Esophagus mucosa (tissue), 1 donor: ENCODE data around the gene SLC25A5. TPM values are rescaled to one million over a fixed set of nuclear protein-coding genes. Genes with fewer than 3 reads are reported as not detected.
A peak's percentile ranks its signal among the peaks of the same experiment; 100 is the strongest.
"Not testable (repeated sequence)": the region's sequence is repeated elsewhere in the genome, so short reads cannot be mapped to it uniquely, and the experiment has no call there.

Experiments
- ATAC-seq: fragments of 200-7000 bp; cut with Tn5 transposase; one replicate; pipeline ENCODE4 v1.9.1; 2020
- total RNA-seq: library from RNA; stranded (reverse); gene quantifications from one replicate; pipeline ENCODE4 v1.2.4, GENCODE V29; 2023
- donor health status: DM: yes; HTN: yes; CAD: no.

SLC25A5 gene
- 452 TPM for total RNA-seq

- ATAC-seq = peak; percentile 96
Measured at GRCh38 chrX:119467842-119468550, at the start of gene SLC25A5. Gene SLC25A5, plus strand, starts transcription at chrX:119468444. Its CDS starts 72 bp downstream, at chrX:119468516.

DNA sequence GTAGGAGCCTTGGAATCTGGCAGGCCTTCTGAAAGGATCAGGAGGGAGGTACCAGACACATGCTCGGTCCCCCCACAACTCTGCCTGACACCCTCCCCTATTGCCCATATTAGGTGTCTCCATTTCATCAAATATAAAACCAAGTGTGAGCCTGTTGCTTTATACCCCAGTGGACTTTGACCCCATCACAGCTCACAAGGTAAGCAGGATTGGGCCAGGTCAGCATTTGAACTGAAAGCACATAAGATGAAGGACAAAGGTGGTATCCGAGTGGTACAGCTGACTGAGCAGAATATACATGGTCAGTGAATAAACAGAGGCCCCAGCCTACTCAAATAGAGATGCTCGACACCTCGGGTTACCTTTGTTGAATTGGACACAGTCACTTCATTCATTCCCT, 49.1 kb upstream of the SLC25A5 start:
- no peak for ATAC-seq

- no peak for ATAC-seq
Measured at GRCh38 chrX:119419898-119420297, 48.3 kb upstream of the SLC25A5 start.

DNA sequence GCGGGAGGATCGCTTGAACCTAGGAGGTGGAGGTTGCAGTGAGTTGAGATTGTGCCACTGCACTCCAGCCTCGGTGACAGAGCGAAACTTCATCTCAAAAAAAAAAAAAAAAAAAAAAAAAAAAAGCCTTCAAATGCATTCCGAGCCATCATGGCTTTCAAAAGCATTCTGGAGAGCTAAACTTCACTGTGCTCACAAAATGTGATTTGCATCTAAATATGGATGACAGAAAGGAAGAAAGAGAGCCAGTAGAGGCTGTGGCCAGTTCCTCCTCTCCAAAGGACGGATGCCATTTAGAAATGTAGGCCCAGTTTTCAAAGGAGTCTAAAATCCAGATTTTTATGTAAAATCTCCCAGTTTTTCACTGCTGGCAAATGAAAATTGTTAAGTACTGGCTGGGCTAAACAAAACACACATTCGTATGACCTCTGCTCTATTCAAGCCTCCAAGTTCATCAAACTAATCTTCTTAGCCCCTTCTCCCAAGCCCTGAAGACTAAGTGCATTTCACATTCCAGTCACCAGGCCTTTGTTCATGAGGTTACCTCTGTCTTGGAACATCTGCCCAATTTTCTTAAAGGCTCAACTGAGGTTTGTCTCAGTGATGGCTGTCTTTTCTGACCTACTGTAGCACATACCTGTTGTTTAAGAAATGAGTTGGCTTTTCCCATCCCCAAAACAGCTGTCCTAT, 47.1 kb upstream of the SLC25A5 start:
- ATAC-seq = no peak

DNA sequence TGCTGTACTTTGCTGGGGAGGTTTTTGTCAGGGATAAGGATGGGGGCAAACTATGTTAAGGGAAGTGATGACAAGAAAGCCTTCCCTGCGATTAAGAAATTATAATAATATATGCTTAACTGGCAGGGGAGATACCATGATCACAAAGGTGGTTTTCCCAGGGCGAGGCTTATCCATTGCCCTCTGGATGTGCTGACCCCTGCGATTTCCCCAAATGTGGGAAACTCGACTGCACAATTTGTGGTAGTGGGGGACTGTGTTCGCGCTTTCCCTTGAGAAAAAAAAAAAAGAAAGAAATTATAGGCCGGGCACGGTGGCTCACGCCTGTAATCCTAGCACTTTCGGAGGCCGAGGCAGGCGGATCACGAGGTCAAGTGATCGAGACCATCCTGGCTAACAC, 44.6 kb upstream of the SLC25A5 start:
- no peak for ATAC-seq

- ATAC-seq = no peak
Measured at GRCh38 chrX:119424999-119425398, 43.2 kb upstream of the SLC25A5 start.

GRCh38 chrX:119427024-119427794, 41.0 kb upstream of the SLC25A5 start:
- ATAC-seq = peak; percentile 25

- ATAC-seq = no peak
Measured at GRCh38 chrX:119427795-119428185, 40.5 kb upstream of the SLC25A5 start.

DNA sequence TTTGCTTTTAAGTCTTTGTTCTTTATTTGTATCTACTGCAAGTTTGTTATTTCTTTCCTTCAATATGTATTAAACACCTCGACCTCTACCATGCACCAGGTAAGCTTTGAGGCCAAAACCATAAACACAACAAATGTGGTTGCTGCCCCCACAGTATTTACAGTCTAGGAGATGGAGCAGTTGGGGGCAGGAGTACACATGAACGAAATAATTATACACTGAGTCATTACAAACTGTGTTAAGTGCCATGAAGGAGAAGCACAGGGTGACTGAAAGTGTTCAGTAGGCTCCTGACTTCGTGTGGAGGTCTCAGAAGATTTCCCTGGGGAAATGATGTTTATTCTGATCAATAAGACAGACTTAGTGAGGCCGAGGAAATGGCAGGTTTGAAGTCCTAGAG, 38.8 kb upstream of the SLC25A5 start:
- no peak for ATAC-seq

- ATAC-seq = not testable (repeated sequence)
Measured at GRCh38 chrX:119441295-119441694, 26.9 kb upstream of the SLC25A5 start.

DNA sequence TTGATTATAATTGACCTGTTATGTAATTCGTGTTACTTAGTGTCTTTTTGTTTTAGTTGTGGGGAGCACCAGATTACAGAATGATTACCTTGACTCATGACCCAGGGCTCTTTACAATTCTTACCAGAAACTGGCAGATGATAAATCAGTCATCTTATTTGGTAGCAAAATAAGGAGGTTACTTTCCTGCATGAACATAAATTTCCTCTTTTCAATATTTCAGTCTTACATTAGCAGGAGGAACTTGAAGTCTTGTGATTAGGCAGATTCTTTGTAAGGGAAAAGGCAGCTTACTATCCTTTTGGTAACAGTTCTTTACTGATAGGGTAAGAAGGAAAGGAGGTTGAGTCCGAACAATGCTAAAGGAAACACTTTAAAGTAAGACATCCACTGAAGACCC, 26.0 kb upstream of the SLC25A5 start:
- no peak for ATAC-seq

DNA sequence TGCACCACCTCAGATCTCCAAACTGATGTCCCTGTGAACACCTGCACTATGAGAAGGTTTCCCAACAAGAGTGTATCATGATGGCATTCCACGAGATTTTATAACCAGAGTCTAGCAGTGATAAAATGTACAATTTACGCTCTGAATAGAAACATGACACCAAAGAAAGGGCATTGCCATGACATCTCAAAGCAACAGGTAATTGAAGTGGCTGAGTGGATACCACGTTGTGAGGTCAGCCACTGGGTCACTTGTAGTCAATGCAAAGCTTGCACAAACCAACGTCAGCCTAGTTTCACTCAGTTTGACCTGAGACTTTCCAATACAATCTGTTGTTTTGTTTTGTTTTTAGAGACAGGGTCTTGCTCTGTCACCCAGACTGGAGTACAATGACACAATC, 15.0 kb upstream of the SLC25A5 start:
- ATAC-seq = no peak

GRCh38 chrX:119455264-119455663, 13.0 kb upstream of the SLC25A5 start:
- ATAC-seq = peak; percentile 81

- no peak for ATAC-seq
Measured at GRCh38 chrX:119459181-119459580, 9.1 kb upstream of the SLC25A5 start.

- ATAC-seq = no peak
Measured at GRCh38 chrX:119465555-119465954, 2.7 kb upstream of the SLC25A5 start.

- ATAC-seq = no peak
Measured at GRCh38 chrX:119466970-119467369, 1.3 kb upstream of the SLC25A5 start.

DNA sequence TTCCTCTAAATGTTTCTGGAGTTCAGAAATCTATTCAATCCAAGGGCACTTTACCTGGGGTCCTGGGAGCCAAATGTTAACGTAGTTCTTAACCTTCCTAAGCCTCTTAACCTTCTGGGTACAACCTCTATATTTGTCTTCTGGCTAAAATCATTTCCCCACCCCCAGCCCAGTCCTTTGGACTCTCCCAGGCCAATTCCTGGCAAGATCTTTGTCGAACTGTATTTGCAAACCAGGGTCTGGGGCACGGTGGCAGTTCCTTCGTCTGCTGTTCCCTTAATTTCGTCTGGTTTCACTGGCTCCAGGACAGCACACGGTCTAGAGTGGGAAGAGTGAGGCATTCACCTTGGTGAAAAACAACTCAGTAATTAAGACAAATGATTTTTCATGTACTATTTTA, 811 bp upstream of the SLC25A5 start:
- no peak for ATAC-seq

GRCh38 chrX:119468551-119469312, 488 bp downstream of the SLC25A5 start:
- ATAC-seq = peak; percentile 91

DNA sequence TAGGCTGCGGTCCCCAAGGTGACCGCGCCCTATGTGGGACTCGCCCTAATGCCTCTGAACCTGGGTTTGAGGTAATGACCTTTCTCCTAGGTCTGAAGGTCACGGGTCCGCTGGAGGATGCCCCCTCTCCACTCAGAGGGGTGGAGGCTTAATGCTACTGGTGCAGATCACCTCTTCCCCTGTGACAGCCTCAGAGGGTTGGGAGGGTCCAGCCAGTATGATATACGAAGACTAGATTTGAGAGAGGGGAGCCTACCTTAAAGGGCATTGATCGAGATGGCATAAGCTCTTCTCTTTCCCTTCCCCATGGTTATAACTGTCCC, 1.0 kb downstream of the SLC25A5 start:
- no peak for ATAC-seq

DNA sequence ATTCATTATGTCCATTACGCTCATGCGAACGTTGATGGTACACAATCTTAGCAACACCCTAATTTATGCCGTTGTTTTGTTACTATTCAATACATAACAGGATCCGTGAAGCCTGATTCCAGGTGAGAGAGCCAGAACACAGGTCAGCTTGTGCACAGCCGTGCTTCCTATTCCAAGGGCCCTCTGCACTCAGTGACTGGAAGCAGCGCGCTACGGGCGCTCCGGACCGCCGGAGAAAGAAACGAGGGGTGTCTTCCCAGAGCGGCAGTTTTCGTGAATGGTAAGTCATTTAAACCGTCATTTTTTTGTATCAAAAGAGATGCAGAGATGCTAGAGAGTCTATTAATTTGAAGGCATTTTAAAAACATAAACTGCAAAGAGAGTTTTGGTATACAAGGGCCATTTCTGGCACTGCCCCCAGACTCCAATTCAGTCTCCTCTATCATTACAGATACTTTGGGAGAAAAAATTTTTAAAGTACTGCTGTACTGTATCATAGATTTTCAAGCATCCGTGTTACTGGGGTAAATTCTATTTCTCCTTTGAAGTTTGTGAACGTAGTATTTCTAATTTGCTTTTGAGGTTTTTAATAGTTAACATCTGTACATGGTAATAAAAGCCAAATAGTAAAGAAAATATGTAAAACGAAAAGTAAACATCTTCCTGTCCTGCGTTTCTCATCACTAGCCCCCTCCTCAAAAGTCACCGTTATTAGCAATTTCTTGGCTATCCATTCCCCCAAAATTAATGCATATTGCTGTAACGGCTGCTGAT, 6.6 kb downstream of the SLC25A5 start:
- ATAC-seq = no peak

DNA sequence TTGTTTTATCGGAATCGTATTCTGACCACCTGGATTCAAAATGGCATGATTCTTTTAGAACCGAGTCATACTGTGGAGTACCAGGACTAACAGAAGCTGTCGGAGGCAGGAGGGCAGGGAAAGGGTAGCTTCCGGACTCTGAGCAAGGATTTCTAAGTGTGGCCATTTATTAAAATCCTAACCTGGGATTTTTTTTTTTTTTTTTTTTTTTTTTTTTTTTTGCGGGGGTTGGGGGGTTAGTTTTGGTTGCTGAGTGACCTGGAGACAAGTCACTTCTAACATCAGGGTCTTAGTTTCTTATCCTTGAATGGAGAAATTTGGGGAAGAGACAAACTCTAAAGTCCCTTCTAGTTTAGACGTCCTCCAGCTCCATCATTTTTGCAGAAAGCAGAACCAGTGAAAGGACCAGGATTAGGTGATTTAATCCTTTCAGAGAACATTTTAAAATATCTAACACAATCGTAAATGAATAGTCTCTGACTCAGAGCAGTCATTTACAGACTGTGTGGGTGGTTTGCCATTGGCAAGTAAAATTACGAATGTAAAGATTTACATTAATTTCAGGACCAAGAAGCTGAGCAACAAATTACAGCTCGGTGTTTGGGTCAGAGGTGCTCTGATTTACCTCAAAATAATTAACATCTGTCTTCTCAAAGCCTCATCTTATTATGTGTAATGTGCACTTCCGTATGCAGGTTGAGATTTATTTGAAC, 7.3 kb downstream of the SLC25A5 start:
- peak; percentile 33 for ATAC-seq
